ENCODE measurements around the gene OIT3. TPM values are rescaled to one million over a fixed set of nuclear protein-coding genes. Genes with fewer than 3 reads are reported as not detected.
"Not testable (repeated sequence)": the region's sequence is repeated elsewhere in the genome, so short reads cannot be mapped to it uniquely, and the experiment has no call there.

Gene OIT3
- total RNA-seq, 2 experiments from 2014 or later = not detected

DNA sequence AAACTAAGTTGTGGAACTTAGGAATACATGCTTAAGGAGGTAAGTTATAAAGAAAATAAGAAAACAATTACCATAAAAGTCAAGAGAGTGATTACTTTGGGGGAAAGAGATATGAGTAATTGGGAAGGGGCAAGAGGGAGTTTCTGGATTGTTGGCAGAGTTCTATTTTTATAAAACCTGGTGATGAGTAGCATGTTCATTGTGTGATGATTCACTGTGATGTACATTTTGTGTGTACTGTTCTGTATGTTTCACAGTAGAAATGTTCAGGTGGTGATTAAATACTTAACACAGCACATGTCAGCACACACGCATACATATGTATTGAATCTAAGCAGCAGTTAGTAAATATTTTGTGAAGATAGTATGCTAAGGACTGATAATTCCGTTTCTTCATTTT lies 9.7 kb upstream of the OIT3 start:
- Mint-ChIP-seq H3K27ac (no peak overlapping the region), H3K27me3 (no peaks in the 10 kb centered on the region)

GRCh38 chr10:72885953-72886352 lies 7.6 kb upstream of the OIT3 start:
- no peak overlapping the region for H3K4me3 Mint-ChIP-seq
- POLR2A ChIA-PET = no interaction called here

More for the DNA sequence above, 9.7 kb upstream of the OIT3 start:
- intact Hi-C loops (cut with micrococcal nuclease) = no loop called here
- CTCF ChIA-PET = no interaction called here
- H3K4me1 Mint-ChIP-seq (ENCODE audit: low read depth) = peaks cover 8% of the 10 kb centered on the region
- POLR2A ChIA-PET = no interaction called here
- peaks cover 20% of the 10 kb centered on the region for H3K36me3 Mint-ChIP-seq
- no peak overlapping the region for H3K4me3 Mint-ChIP-seq
- H3K9me3 Mint-ChIP-seq = peaks cover 13% of the 10 kb centered on the region
- DNase-seq = no peak

DNA sequence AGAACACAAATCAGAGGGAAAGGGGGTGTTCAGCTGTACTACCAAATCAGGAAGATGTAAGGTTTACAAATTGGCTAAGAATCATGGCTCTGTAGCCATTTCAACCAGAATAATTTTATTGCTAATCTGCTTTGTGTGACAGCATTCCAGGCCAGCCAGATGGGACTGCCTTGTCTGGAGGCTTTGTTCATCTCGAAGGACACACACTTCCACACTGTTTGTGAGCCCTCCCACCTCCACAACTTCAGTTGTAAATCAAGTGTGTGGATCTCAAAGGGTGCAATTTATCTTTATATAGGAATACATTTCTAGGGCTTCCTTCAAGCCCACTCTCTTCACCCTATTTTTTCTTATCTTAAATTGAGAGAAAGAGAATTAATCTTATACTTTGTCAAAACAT lies 6.9 kb upstream of the OIT3 start:
- intact Hi-C loops (cut with micrococcal nuclease) = no loop called here
- Mint-ChIP-seq H3K4me1 (ENCODE audit: low read depth) (peaks cover 8% of the 10 kb centered on the region), H3K27me3 (no peaks in the 10 kb centered on the region), H3K36me3 (peaks cover 15% of the 10 kb centered on the region), H3K9me3 (peaks cover 12% of the 10 kb centered on the region), H3K27ac (no peak overlapping the region), H3K4me3 (no peak overlapping the region)
- POLR2A ChIA-PET = no interaction called here
- CTCF ChIA-PET = no interaction called here
- DNase-seq = no peak

More at GRCh38 chr10:72885953-72886352, 7.6 kb upstream of the OIT3 start:
- Mint-ChIP-seq H3K4me1 (ENCODE audit: low read depth) (peaks cover 8% of the 10 kb centered on the region), H3K36me3 (peaks cover 17% of the 10 kb centered on the region), H3K27me3 (no peaks in the 10 kb centered on the region), H3K27ac (no peak overlapping the region), H3K9me3 (peaks cover 13% of the 10 kb centered on the region)
- no peak for DNase-seq
- CTCF ChIA-PET = no interaction called here
- intact Hi-C loops (cut with micrococcal nuclease) = no loop called here

GRCh38 chr10:72887043-72887442 lies 6.5 kb upstream of the OIT3 start:
- no peak overlapping the region for H3K4me3 Mint-ChIP-seq
- ChIA-PET POLR2A (no interaction called here), CTCF (no interaction called here)
- H3K27ac Mint-ChIP-seq = no peak overlapping the region
- no peaks in the 10 kb centered on the region for H3K27me3 Mint-ChIP-seq
- intact Hi-C loops (cut with micrococcal nuclease) = no loop called here
- peaks cover 8% of the 10 kb centered on the region for H3K9me3 Mint-ChIP-seq
- peaks cover 8% of the 10 kb centered on the region for H3K4me1 Mint-ChIP-seq (ENCODE audit: low read depth)
- peak; percentile 12 for DNase-seq
- H3K36me3 Mint-ChIP-seq = peaks cover 14% of the 10 kb centered on the region

DNA sequence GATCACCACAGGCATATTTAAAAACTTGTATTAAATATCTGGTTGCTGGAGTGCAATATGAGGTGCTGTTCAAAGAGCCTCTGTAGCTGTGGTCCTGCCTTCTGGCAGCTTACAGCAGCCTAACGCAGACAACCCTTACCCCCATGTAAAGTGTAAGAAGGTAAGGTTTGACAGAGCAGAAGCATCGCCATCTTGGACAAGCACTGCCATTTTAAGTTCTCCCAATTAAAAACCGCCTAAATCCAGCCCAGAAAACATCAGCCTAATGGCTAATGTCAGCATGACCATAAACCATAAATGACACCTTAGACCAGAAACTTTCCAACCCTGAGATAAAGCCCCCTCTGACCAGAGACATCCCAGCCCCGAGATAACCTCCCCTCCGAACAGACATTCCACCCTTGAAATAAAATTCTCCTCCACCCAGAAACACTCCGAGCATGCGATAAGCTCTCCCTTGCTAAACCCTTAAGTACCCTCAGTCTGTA lies 5.3 kb upstream of the OIT3 start:
- H3K27ac Mint-ChIP-seq = no peak overlapping the region
- CTCF ChIA-PET = interaction anchor here (0.6 to 1.2 kb wide), 2 partner anchors 13 to 512 kb away, joined by 3 to 5 read pairs; no protein-coding TSS in a partner anchor
- no peak for DNase-seq
- intact Hi-C loops (cut with micrococcal nuclease) = no loop called here
- peaks cover 8% of the 10 kb centered on the region for H3K4me1 Mint-ChIP-seq (ENCODE audit: low read depth)
- H3K9me3 Mint-ChIP-seq = no peaks in the 10 kb centered on the region
- H3K4me3 Mint-ChIP-seq = no peak overlapping the region
- POLR2A ChIA-PET = no interaction called here
- no peaks in the 10 kb centered on the region for H3K27me3 Mint-ChIP-seq
- peaks cover 9% of the 10 kb centered on the region for H3K36me3 Mint-ChIP-seq

- ChIA-PET POLR2A (no interaction called here), CTCF (interaction anchor here (1.2 kb wide), 1 partner anchor 14 kb away, joined by 3 read pairs; no protein-coding TSS in a partner anchor)
- no peak for DNase-seq
- no peaks in the 10 kb centered on the region for H3K9me3 Mint-ChIP-seq
- peaks cover 5% of the 10 kb centered on the region for H3K36me3 Mint-ChIP-seq
- no peak overlapping the region for H3K27ac Mint-ChIP-seq
- intact Hi-C loops (cut with micrococcal nuclease) = no loop called here
- H3K4me3 Mint-ChIP-seq = no peak overlapping the region
- H3K27me3 Mint-ChIP-seq = peaks cover 2% of the 10 kb centered on the region
- H3K4me1 Mint-ChIP-seq (ENCODE audit: low read depth) = peaks cover 8% of the 10 kb centered on the region
Observed at GRCh38 chr10:72889391-72889831, 4.1 kb upstream of the OIT3 start.

GRCh38 chr10:72890086-72890485 lies 3.5 kb upstream of the OIT3 start:
- intact Hi-C loops (cut with micrococcal nuclease) = no loop called here
- Mint-ChIP-seq H3K27ac (no peak overlapping the region), H3K36me3 (peaks cover 5% of the 10 kb centered on the region), H3K4me3 (no peak overlapping the region), H3K9me3 (no peaks in the 10 kb centered on the region), H3K4me1 (ENCODE audit: low read depth) (peaks cover 8% of the 10 kb centered on the region), H3K27me3 (peaks cover 4% of the 10 kb centered on the region)
- ChIA-PET POLR2A (no interaction called here), CTCF (no interaction called here)
- no peak for DNase-seq

DNA sequence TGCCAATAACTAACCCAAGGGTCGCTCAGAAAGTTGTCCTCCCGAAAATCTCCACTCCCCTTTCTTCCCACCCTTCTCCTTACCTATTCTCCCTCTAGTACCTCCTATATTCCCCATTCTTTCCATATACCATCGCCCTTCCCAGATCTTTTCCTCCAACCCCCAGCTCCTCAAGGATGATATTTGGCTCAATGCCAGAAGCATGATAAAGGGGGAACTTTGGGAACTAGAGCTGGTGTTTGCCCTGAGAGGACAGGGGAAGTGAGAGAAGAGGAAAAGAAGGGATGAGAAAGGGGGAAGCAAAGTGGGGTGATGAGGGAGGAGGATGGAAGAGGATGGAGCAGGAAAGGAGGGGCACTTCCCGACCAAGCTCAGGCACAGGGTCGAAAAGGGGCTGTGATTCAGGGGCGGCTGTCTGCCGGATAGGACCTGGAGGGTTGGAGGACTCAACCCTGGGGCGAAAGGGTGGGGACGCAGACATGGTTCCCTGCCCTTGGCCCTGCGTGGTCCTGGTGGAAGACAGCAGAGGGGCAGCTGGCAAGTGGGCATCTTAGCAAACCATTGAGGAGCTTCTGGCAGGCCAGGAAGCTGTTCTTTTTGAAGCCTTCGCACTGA lies 1.8 kb downstream of the OIT3 start:
- intact Hi-C loops (cut with micrococcal nuclease) = no loop called here
- POLR2A ChIA-PET = no interaction called here

DNA sequence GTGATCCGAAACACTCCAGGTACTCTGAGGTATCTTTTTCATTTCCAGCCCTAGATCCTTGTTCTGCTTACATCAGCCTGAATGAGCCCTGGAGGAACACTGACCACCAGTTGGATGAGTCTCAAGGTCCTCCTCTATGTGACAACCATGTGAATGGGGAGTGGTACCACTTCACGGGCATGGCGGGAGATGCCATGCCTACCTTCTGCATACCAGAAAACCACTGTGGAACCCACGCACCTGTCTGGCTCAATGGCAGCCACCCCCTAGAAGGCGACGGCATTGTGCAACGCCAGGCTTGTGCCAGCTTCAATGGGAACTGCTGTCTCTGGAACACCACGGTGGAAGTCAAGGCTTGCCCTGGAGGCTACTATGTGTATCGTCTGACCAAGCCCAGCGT lies 5.1 kb downstream of the OIT3 start:
- no peaks in the 10 kb centered on the region for H3K36me3 Mint-ChIP-seq

More for the DNA sequence above, 1.8 kb downstream of the OIT3 start:
- Mint-ChIP-seq H3K27ac (no peak overlapping the region), H3K36me3 (no peaks in the 10 kb centered on the region), H3K4me1 (ENCODE audit: low read depth) (no peaks in the 10 kb centered on the region), H3K9me3 (no peaks in the 10 kb centered on the region), H3K27me3 (peaks cover 6% of the 10 kb centered on the region), H3K4me3 (no peak overlapping the region)
- no peak for DNase-seq
- CTCF ChIA-PET = no interaction called here

DNA sequence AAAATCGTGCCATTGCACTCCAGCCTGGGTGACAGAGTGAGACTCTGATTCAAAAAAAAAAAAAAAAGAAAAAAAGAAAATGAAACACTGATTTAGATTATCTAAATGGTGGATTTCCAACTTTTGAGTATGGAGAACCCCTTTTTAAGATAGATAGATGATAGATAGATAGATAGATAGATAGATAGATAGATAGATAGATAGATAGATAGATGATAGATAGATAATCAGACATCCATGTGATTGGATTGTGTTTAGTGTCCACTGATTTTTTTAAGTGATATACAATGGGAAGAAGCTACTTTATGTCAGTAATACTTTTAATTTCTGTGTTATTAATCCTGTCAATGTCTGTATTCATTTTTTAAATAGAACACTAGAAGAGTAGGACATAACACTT lies 6.0 kb downstream of the OIT3 start:
- Mint-ChIP-seq H3K4me3 (no peak overlapping the region), H3K9me3 (no peaks in the 10 kb centered on the region), H3K27ac (no peak overlapping the region), H3K27me3 (peaks cover 4% of the 10 kb centered on the region), H3K4me1 (ENCODE audit: low read depth) (no peaks in the 10 kb centered on the region), H3K36me3 (no peaks in the 10 kb centered on the region)
- CTCF ChIA-PET = interaction anchor here (1.2 kb wide), 1 partner anchor 260 kb away, joined by 3 read pairs; no protein-coding TSS in a partner anchor
- no peak for DNase-seq
- intact Hi-C loops (cut with micrococcal nuclease) = no loop called here
- POLR2A ChIA-PET = no interaction called here

More for the DNA sequence above, 5.1 kb downstream of the OIT3 start:
- Mint-ChIP-seq H3K27me3 (peaks cover 6% of the 10 kb centered on the region), H3K4me3 (no peak overlapping the region), H3K9me3 (no peaks in the 10 kb centered on the region), H3K27ac (no peak overlapping the region), H3K4me1 (ENCODE audit: low read depth) (no peaks in the 10 kb centered on the region)
- CTCF ChIA-PET = no interaction called here
- no peak for DNase-seq
- POLR2A ChIA-PET = no interaction called here
- intact Hi-C loops (cut with micrococcal nuclease) = no loop called here

GRCh38 chr10:72903941-72904446 lies 10.5 kb downstream of the OIT3 start:
- CTCF ChIA-PET; DNase-seq; H3K9me3 Mint-ChIP-seq; H3K4me1 Mint-ChIP-seq (ENCODE audit: low read depth); intact Hi-C loops (cut with micrococcal nuclease); H3K36me3 Mint-ChIP-seq; H3K27ac Mint-ChIP-seq; H3K27me3 Mint-ChIP-seq; H3K4me3 Mint-ChIP-seq; POLR2A ChIA-PET: not testable (repeated sequence)

GRCh38 chr10:72904806-72905205 lies 11.3 kb downstream of the OIT3 start:
- intact Hi-C loops (cut with micrococcal nuclease) = no loop called here
- no peak for DNase-seq
- Mint-ChIP-seq H3K4me1 (ENCODE audit: low read depth) (no peaks in the 10 kb centered on the region), H3K27me3 (no peaks in the 10 kb centered on the region), H3K27ac (no peak overlapping the region), H3K9me3 (no peaks in the 10 kb centered on the region), H3K4me3 (no peak overlapping the region), H3K36me3 (no peaks in the 10 kb centered on the region)
- ChIA-PET POLR2A (no interaction called here), CTCF (no interaction called here)

DNA sequence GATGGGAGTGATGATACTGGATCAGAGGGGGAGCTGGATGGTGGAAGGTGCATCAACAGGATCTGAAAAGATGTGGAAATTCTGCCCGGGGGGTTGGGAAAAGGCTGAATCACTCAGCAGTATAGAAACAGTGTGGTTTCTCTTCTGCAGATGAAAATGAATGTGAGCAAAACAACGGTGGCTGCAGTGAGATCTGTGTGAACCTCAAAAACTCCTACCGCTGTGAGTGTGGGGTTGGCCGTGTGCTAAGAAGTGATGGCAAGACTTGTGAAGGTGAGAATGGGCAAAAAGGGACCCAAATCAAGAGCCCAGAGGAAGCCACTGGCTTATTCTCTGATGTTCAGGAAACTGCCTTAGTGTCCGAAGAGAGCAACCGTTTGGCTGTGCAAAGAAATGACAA lies 12.9 kb downstream of the OIT3 start:
- H3K4me3 Mint-ChIP-seq = no peak overlapping the region
- no peaks in the 10 kb centered on the region for H3K4me1 Mint-ChIP-seq (ENCODE audit: low read depth)
- H3K9me3 Mint-ChIP-seq = no peaks in the 10 kb centered on the region
- H3K36me3 Mint-ChIP-seq = no peaks in the 10 kb centered on the region
- no peak overlapping the region for H3K27ac Mint-ChIP-seq
- DNase-seq = no peak
- CTCF ChIA-PET = no interaction called here
- POLR2A ChIA-PET = no interaction called here
- intact Hi-C loops (cut with micrococcal nuclease) = no loop called here
- H3K27me3 Mint-ChIP-seq = no peaks in the 10 kb centered on the region
